HepG2 (cell line): ENCODE data around the gene GADD45B. TPM values are rescaled to one million over a fixed set of nuclear protein-coding genes. Genes with fewer than 3 reads are reported as not detected.

ENCODE experiments used
- AKAP8 ChIP-seq: sonication (generic); formaldehyde crosslinking; IDR thresholded peaks from 2 replicates; pipeline ENCODE4 v1.5.1; 2020; ENCODE audit warnings: mild to moderate bottlenecking, missing genetic modification reagents
- BCL6 ChIP-seq: IDR thresholded peaks from 2 replicates; pipeline ENCODE4 v1.6.1; 2016; ENCODE audit warnings: missing genetic modification reagents, missing compliant biosample characterization
- CAMTA2 ChIP-seq: sonication (generic); formaldehyde crosslinking; IDR thresholded peaks from 2 replicates; pipeline ENCODE4 v1.4.0; 2020; ENCODE audit warnings: mild to moderate bottlenecking, missing genetic modification reagents, borderline replicate concordance
- HOXA9 ChIP-seq: sonication (generic); formaldehyde crosslinking; IDR thresholded peaks from 2 replicates; pipeline ENCODE4 v1.8.1; 2022; ENCODE audit warnings: missing genetic modification reagents, mild to moderate bottlenecking, moderate library complexity, borderline replicate concordance
- ISL2 ChIP-seq: sonication (generic); formaldehyde crosslinking; IDR thresholded peaks from 2 replicates; pipeline ENCODE4 v1.5.0; 2020; ENCODE audit warnings: missing genetic modification reagents
- KLF13 ChIP-seq: sonication (generic); formaldehyde crosslinking; IDR thresholded peaks from 2 replicates; pipeline ENCODE4 v1.4.0; 2020; ENCODE audit warnings: mild to moderate bottlenecking, missing genetic modification reagents
- MLLT10 ChIP-seq: sonication (generic); formaldehyde crosslinking; IDR thresholded peaks from 2 replicates; pipeline ENCODE4 v1.4.0; 2020; ENCODE audit warnings: missing genetic modification reagents
- NFIC ChIP-seq: IDR thresholded peaks from 2 replicates; pipeline ENCODE4 v1.6.1; 2012; ENCODE audit warnings: mild to moderate bottlenecking, low read length, inconsistent platforms
- PAF1 ChIP-seq: IDR thresholded peaks from 2 replicates; pipeline ENCODE4 v1.6.1; 2016; ENCODE audit warnings: missing genetic modification reagents, missing compliant biosample characterization
- RBM39 ChIP-seq: fragments of 200-400 bp; formaldehyde crosslinking; IDR thresholded peaks from one replicate; pipeline ENCODE4 v1.6.1; 2018; ENCODE audit warnings: antibody characterized with exemption, mild to moderate bottlenecking, low read depth, low read length; ENCODE audit not compliant: poor library complexity, severe bottlenecking
- RELA ChIP-seq: sonication (generic); formaldehyde crosslinking; IDR thresholded peaks from 2 replicates; pipeline ENCODE4 v1.4.0; 2020; ENCODE audit warnings: missing genetic modification reagents
- SMAD9 ChIP-seq: sonication (generic); formaldehyde crosslinking; IDR thresholded peaks from 2 replicates; pipeline ENCODE4 v1.5.1; 2020; ENCODE audit warnings: mild to moderate bottlenecking, missing genetic modification reagents
- SOX13 ChIP-seq, 3 experiments: fragments of 450-650 bp in 1 of 3; sonication (generic) in 1 of 3; formaldehyde crosslinking in 1 of 3; IDR thresholded peaks in 2 of 3; conservative IDR thresholded peaks in 1 of 3; 2 replicates each; pipeline versions ENCODE4 v1.5.0 to v1.6.1; 2016 to 2020; ENCODE audit warnings: antibody characterized with exemption in 1 of 3, mild to moderate bottlenecking in 1 of 3, missing compliant biosample characterization in 1 of 3, missing genetic modification reagents in 1 of 3, moderate library complexity in 1 of 3
- SOX5 ChIP-seq: IDR thresholded peaks from 2 replicates; pipeline ENCODE4 v1.6.1; 2016; ENCODE audit warnings: borderline replicate concordance
- ZNF143 ChIP-seq: sonication (generic); formaldehyde crosslinking; IDR thresholded peaks from 2 replicates; pipeline ENCODE4 v1.4.0; 2020; ENCODE audit warnings: missing genetic modification reagents
- ZNF33A ChIP-seq: sonication (generic); formaldehyde crosslinking; IDR thresholded peaks from 2 replicates; pipeline ENCODE4 v1.5.1; 2020; ENCODE audit warnings: missing genetic modification reagents, mild to moderate bottlenecking, moderate library complexity, borderline replicate concordance
- ZSCAN20 ChIP-seq: sonication (generic); formaldehyde crosslinking; IDR thresholded peaks from 2 replicates; pipeline ENCODE4 v1.4.0; 2020; ENCODE audit warnings: missing genetic modification reagents, mild to moderate bottlenecking, borderline replicate concordance
- ZSCAN25 ChIP-seq: sonication (generic); formaldehyde crosslinking; IDR thresholded peaks from 2 replicates; pipeline ENCODE4 v1.8.0; 2022; ENCODE audit warnings: mild to moderate bottlenecking, missing genetic modification reagents
- polyA plus RNA-seq, 8 experiments: library from polyadenylated mRNA; depleted of rRNA in 3 of 8; stranded (reverse) in 7 of 8; unstranded in 1 of 8; fragments of >200 nt; fragmentation: Illumina TruSeq in 4 of 8; extraction: Trizol in 4 of 8; gene quantifications; 2 replicates each; pipeline versions ENCODE4 v1.2.1 to v1.2.3, GENCODE V29; 2011 to 2016; ENCODE audit warnings: low read depth in 4 of 8, missing spikeins in 1 of 8, mixed read lengths in 1 of 8; ENCODE audit not compliant: insufficient read depth in 1 of 8
- total RNA-seq, 5 experiments: library from RNA; depleted of rRNA; stranded (reverse); fragments of >200 nt; fragmentation: Illumina TruSeq; extraction: Trizol; gene quantifications; 2 replicates each; pipeline ENCODE4 v1.2.3, GENCODE V29; 2016; ENCODE audit warnings: low read depth in 1 of 5
- TF ChIP-seq, protein P1 (sequence below): sonication (generic); formaldehyde crosslinking; IDR thresholded peaks from 2 replicates; pipeline ENCODE4 v1.5.0; 2020; ENCODE audit warnings: mild to moderate bottlenecking, missing genetic modification reagents
- TF ChIP-seq, protein P2 (sequence below): sonication (generic); formaldehyde crosslinking; IDR thresholded peaks from 2 replicates; pipeline ENCODE4 v1.4.0; 2020; ENCODE audit warnings: missing genetic modification reagents, mild to moderate bottlenecking, borderline replicate concordance
- TF ChIP-seq, protein P3 (sequence below): sonication (generic); formaldehyde crosslinking; IDR thresholded peaks from 2 replicates; pipeline ENCODE4 v1.9.0; 2021; ENCODE audit warnings: missing genetic modification reagents, mild to moderate bottlenecking, borderline replicate concordance
- TF ChIP-seq, protein P4 (sequence below): sonication (generic); formaldehyde crosslinking; IDR thresholded peaks from 2 replicates; pipeline ENCODE4 v1.5.0; 2020; ENCODE audit warnings: mild to moderate bottlenecking, missing genetic modification reagents, borderline replicate concordance
- TF ChIP-seq, protein P5 (sequence below): sonication (generic); formaldehyde crosslinking; IDR thresholded peaks from 2 replicates; pipeline ENCODE4 v1.4.0; 2020; ENCODE audit warnings: missing genetic modification reagents

The GADD45B gene
- total and polyA plus RNA-seq, 2 of the 13 experiments (the other 11 are each of a cell fraction or from before 2014, with no cell fraction given): 4.6 to 34.1 TPM

DNA sequence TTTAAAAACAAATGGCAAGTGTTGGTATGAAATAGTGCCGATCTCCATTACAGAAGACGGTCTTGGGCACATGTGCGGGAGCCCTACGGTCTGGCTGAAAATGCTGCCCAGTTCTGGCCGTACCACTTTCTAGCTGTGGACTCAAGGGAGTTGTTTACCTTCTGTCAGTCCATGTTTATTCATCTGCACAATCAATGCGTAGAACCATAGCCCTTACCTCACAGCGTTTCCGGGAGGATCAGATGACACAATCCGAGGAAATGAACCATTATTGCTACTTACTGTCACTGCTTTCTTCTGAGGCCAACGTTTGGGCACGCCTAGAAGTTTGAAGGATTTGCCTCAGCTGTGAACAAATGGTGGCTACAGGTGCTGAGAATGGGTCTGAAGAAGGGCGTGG, 31.2 kb downstream of the GADD45B start (continued):
- TF ChIP-seq BCL6 (CRISPR knock-in tag) (peak; percentile 89), SOX13 (IDR thresholded peaks at IDR 0.05) (peak; percentile 74), SOX13 (CRISPR knock-in tag; conservative IDR thresholded peaks at IDR 0.05 in 1 of 2, IDR thresholded peaks at IDR 0.05 in 1 of 2) (peak in 1 of 2 experiments; percentile 88; a peak in 2 of 4 replicates), AKAP8 (no peak), SOX5 (CRISPR knock-in tag) (peak; percentile 92), ZNF143 (CRISPR knock-in tag) (no peak), MLLT10 (CRISPR knock-in tag) (no peak), CAMTA2 (CRISPR knock-in tag) (no peak), SMAD9 (CRISPR knock-in tag) (no peak), ISL2 (CRISPR knock-in tag) (0 out of 2 replicates have a peak, but pooled peaks have one; percentile 60), PAF1 (no peak), NFIC (no peak; the same call in 1 of the 2 replicates), ZSCAN20 (CRISPR knock-in tag) (no peak), HOXA9 (CRISPR knock-in tag) (no peak), KLF13 (CRISPR knock-in tag) (no peak), RBM39 (no peak), ZSCAN25 (CRISPR knock-in tag) (peak; percentile 76), RELA (CRISPR knock-in tag) (no peak), ZNF33A (CRISPR knock-in tag) (no peak)
- TF ChIP-seq, protein P1, sequence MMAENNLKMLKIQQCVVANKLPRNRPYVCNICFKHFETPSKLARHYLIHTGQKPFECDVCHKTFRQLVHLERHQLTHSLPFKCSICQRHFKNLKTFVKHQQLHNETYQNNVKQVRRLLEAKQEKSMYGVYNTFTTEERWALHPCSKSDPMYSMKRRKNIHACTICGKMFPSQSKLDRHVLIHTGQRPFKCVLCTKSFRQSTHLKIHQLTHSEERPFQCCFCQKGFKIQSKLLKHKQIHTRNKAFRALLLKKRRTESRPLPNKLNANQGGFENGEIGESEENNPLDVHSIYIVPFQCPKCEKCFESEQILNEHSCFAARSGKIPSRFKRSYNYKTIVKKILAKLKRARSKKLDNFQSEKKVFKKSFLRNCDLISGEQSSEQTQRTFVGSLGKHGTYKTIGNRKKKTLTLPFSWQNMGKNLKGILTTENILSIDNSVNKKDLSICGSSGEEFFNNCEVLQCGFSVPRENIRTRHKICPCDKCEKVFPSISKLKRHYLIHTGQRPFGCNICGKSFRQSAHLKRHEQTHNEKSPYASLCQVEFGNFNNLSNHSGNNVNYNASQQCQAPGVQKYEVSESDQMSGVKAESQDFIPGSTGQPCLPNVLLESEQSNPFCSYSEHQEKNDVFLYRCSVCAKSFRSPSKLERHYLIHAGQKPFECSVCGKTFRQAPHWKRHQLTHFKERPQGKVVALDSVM (CRISPR knock-in tag): 0 out of 2 replicates have a peak, but pooled peaks have one; percentile 36
- TF ChIP-seq, protein P2, sequence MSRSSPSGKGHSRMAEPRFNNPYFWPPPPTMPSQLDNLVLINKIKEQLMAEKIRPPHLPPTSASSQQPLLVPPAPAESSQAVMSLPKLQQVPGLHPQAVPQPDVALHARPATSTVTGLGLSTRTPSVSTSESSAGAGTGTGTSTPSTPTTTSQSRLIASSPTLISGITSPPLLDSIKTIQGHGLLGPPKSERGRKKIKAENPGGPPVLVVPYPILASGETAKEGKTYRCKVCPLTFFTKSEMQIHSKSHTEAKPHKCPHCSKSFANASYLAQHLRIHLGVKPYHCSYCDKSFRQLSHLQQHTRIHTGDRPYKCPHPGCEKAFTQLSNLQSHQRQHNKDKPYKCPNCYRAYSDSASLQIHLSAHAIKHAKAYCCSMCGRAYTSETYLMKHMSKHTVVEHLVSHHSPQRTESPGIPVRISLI (CRISPR knock-in tag): no peak
- TF ChIP-seq, protein P3, sequence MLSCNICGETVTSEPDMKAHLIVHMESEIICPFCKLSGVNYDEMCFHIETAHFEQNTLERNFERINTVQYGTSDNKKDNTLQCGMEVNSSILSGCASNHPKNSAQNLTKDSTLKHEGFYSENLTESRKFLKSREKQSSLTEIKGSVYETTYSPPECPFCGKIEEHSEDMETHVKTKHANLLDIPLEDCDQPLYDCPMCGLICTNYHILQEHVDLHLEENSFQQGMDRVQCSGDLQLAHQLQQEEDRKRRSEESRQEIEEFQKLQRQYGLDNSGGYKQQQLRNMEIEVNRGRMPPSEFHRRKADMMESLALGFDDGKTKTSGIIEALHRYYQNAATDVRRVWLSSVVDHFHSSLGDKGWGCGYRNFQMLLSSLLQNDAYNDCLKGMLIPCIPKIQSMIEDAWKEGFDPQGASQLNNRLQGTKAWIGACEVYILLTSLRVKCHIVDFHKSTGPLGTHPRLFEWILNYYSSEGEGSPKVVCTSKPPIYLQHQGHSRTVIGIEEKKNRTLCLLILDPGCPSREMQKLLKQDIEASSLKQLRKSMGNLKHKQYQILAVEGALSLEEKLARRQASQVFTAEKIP (CRISPR knock-in tag): no peak
- TF ChIP-seq, protein P4, sequence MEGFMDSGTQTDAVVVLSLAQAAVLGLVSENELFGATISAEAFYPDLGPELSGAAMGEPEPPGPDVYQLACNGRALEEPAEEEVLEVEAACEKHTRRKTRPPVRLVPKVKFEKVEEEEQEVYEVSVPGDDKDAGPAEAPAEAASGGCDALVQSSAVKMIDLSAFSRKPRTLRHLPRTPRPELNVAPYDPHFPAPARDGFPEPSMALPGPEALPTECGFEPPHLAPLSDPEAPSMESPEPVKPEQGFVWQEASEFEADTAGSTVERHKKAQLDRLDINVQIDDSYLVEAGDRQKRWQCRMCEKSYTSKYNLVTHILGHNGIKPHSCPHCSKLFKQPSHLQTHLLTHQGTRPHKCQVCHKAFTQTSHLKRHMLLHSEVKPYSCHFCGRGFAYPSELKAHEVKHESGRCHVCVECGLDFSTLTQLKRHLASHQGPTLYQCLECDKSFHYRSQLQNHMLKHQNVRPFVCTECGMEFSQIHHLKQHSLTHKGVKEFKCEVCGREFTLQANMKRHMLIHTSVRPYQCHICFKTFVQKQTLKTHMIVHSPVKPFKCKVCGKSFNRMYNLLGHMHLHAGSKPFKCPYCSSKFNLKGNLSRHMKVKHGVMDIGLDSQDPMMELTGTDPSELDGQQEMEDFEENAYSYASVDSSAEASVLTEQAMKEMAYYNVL (CRISPR knock-in tag): peak; percentile 74
- TF ChIP-seq, protein P5, sequence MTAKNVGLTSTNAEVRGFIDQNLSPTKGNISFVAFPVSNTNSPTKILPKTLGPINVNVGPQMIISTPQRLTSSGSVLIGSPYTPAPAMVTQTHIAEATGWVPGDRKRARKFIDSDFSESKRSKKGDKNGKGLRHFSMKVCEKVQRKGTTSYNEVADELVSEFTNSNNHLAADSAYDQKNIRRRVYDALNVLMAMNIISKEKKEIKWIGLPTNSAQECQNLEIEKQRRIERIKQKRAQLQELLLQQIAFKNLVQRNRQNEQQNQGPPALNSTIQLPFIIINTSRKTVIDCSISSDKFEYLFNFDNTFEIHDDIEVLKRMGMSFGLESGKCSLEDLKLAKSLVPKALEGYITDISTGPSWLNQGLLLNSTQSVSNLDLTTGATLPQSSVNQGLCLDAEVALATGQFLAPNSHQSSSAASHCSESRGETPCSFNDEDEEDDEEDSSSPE (CRISPR knock-in tag): no peak
